ENCODE results near the gene TRMT5.

Gene TRMT5

GRCh38 chr14:60964904-60965303 is 16.0 kb downstream of the TRMT5 start:
- DNase-seq (ENCODE audit: low read depth in 2 of 2): no peak

GRCh38 chr14:60963761-60964160 is 17.1 kb downstream of the TRMT5 start:
- DNase-seq (ENCODE audit: low read depth in 2 of 2): no peak

- no peak for DNase-seq (ENCODE audit: low read depth in 2 of 2)
Measured at GRCh38 chr14:60958146-60958545, 22.7 kb downstream of the TRMT5 start.

GRCh38 chr14:60956632-60957031 is 24.2 kb downstream of the TRMT5 start:
- DNase-seq (ENCODE audit: low read depth in 2 of 2): no peak

- no peak for DNase-seq (ENCODE audit: low read depth in 2 of 2)
Measured at GRCh38 chr14:60956202-60956601, 24.7 kb downstream of the TRMT5 start.

- DNase-seq (ENCODE audit: low read depth in 2 of 2): no peak
Measured at GRCh38 chr14:60951776-60952435, 29.0 kb downstream of the TRMT5 start.

- DNase-seq (ENCODE audit: low read depth in 2 of 2): no peak
Measured at GRCh38 chr14:60946773-60947172, 34.1 kb downstream of the TRMT5 start.

GRCh38 chr14:60945984-60946383 is 34.9 kb downstream of the TRMT5 start:
- DNase-seq (ENCODE audit: low read depth in 2 of 2): no peak

- DNase-seq (ENCODE audit: low read depth in 2 of 2): no peak
Measured at GRCh38 chr14:60944204-60944603, 36.7 kb downstream of the TRMT5 start.

- DNase-seq (ENCODE audit: low read depth in 2 of 2): no peak
Measured at GRCh38 chr14:60943637-60944032, 37.2 kb downstream of the TRMT5 start.

GRCh38 chr14:60935319-60935718 is 45.6 kb downstream of the TRMT5 start:
- DNase-seq (ENCODE audit: low read depth in 2 of 2): no peak

GRCh38 chr14:60933920-60934655 is 46.8 kb downstream of the TRMT5 start:
- DNase-seq (ENCODE audit: low read depth in 2 of 2): no peak

GRCh38 chr14:60931218-60931617 is 49.7 kb downstream of the TRMT5 start:
- DNase-seq (ENCODE audit: low read depth in 2 of 2): no peak

GRCh38 chr14:60926002-60926401 is 54.9 kb downstream of the TRMT5 start:
- DNase-seq (ENCODE audit: low read depth in 2 of 2): no peak

- DNase-seq (ENCODE audit: low read depth in 2 of 2): no peak
Measured at GRCh38 chr14:60925286-60925685, 55.6 kb downstream of the TRMT5 start.

- no peak for DNase-seq (ENCODE audit: low read depth in 2 of 2)
Measured at GRCh38 chr14:60922050-60922449, 58.8 kb downstream of the TRMT5 start.

All from stimulated activated CD4-positive, alpha-beta T cell treated with anti-CD3 and anti-CD28 coated beads, Interleukin-15, amount 100 ng/mL, for 48 hours (primary cell).